Measurements from ENCODE around the gene NECTIN1. TPM values are rescaled to one million over a fixed set of nuclear protein-coding genes. Genes with fewer than 3 reads are reported as not detected.

The NECTIN1 gene
- total RNA-seq, 2 donors from 2014 or later, result 43.9 to 44.1 TPM

GRCh38 chr11:119705362-119705761, 23.6 kb downstream of the NECTIN1 start:
- intact Hi-C loops (cut with DNase I, micrococcal nuclease), result no loop called here
- DNase-seq (no peak), ATAC-seq (no peak)

GRCh38 chr11:119704849-119705248, 24.2 kb downstream of the NECTIN1 start:
- ATAC-seq (peak; percentile 64), DNase-seq (no peak)
- intact Hi-C loops (cut with DNase I, micrococcal nuclease), result no loop called here

- intact Hi-C loops (cut with DNase I, micrococcal nuclease), result no loop called here
- ATAC-seq (peak; percentile 26), DNase-seq (peak in 1 of 2 donors; percentile 35)
Measured at GRCh38 chr11:119701591-119702549, 27.1 kb downstream of the NECTIN1 start.

DNA sequence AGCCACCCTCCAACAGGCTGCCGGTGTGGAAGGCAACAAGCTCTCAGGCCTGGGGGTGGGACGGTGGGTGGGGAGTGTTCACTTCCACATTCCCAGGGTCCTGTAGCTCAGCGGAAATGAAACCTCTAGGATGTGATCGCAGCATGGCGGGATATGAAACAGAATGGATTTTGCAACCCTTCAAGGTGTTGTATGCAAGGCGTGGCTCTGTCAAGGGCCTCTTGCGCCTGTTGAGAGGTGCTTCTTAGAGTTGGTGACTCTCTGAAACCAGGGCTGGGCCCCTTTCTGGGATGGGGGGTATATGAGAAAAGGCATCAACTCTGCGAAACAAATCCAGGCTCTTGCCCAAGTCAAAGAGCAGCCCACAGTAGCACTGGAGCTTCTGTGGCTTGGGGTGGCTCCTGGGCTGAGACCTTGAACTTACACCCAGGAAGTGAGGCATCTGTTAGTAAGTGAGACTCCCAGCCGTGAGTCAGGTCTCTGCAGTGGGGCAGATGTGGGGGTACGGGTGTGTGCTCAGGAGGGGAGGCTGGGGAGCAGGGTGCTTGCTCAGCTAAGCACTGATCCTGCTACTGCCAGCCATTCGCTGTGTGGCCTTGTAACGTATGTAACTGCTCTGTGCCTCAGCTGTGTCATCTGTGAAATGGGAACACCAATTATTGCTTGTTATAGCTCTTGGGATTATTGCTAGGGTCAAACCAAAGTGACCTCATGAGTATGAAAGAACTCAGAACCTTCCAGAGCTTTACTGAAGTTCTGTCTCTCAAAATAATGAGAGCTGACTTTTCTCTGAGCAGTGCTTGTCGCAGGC, 28.3 kb downstream of the NECTIN1 start:
- intact Hi-C loops (cut with DNase I, micrococcal nuclease), result no loop called here
- DNase-seq (no peak), ATAC-seq (no peak)

DNA sequence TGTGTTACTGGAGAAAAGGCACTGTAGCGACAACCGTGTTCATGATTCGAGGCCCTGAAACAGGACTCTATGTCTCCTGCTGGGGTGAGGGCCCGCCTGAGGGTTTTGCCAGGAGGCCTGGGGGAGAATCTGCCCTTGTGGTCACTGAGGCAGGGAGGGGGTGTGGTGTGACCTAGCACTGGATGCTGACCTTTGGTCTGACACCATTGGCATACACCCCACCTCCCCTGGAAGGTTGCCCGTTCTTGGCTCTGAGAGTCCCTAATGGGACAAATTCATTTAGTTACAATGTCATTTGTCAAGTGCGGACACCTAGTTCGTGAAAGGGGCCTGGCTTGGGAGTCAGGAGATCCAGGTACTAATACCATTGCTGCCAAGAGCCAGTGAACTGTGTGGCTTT, 29.0 kb downstream of the NECTIN1 start:
- DNase-seq (no peak), ATAC-seq (no peak)
- intact Hi-C loops (cut with DNase I, micrococcal nuclease), result no loop called here

GRCh38 chr11:119699227-119699626, 29.8 kb downstream of the NECTIN1 start:
- DNase-seq (peak; percentile 82 to 94), ATAC-seq (peak; percentile 88)

DNA sequence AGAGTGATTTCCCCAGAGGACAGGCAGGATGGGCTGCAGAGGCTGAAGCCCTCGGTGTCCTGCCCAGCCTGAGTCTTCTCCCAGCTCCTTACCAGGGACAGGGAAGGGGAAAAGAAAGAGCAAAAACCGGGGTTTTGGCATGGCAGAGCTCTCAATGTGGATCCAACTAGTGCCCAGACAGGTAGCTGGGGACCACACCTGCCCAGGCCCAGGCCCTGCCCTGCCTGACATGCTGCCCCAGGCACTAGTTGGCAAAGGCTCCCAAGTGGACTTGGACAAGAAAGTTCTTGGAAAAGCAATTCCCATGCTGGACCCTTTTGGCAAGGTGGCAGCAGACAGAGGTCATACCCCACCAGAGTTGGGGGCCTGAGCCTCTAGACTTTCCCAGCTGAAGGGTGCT, 31.1 kb downstream of the NECTIN1 start:
- intact Hi-C loops (cut with DNase I, micrococcal nuclease), result no loop called here
- ATAC-seq (no peak), DNase-seq (no peak)

More at GRCh38 chr11:119699227-119699626, 29.8 kb downstream of the NECTIN1 start:
- intact Hi-C loops (cut with DNase I, micrococcal nuclease), result no loop called here

- no peak for ATAC-seq
- DNase-seq, result no peak
- intact Hi-C loops (cut with DNase I, micrococcal nuclease), result no loop called here
Measured at GRCh38 chr11:119697445-119697844, 31.6 kb downstream of the NECTIN1 start.

DNA sequence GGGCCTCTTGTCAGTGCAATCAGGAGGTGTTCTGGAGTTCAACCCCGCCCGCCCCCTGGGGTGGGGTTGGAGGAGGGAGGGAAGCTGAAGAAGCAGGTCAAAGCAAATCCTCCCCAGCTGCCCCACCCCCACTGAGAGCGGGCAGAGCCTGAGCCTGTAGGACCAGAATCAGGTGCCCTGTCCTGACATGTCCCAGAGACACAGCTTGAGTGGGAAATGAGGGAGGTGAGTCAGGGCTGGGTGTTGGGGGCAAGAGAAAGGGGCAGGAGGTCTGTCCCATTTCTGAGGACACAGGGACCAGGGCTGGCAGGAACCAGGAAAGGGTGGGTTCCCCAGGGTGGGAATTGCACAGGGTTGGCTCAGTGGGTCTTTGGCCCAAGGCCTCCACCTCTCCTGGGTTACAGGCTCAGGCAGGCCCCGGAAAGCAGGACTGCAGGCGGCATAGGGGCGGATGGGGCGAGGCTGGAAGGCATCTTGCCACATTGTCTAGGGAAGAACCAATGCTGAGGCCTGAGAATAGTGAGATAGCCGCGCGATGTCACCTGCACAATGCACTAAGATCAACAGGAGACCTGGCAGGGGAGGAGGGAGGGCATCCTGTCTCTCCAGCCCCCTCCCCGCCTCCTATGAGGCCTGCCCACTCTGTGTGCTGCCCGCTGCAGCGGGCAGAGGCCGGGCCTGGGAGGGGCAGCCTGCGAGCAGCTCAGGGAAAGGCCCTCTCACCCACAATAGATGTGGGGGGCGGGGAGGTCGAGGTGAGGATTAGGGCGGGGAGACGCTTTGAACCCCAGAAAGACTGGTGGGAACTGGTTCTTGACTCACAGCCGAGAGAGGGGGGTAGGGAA, 32.4 kb downstream of the NECTIN1 start:
- peak; percentile 6 for ATAC-seq
- peak; percentile 57 to 68 for DNase-seq
- intact Hi-C loops (cut with DNase I, micrococcal nuclease), result no loop called here

DNA sequence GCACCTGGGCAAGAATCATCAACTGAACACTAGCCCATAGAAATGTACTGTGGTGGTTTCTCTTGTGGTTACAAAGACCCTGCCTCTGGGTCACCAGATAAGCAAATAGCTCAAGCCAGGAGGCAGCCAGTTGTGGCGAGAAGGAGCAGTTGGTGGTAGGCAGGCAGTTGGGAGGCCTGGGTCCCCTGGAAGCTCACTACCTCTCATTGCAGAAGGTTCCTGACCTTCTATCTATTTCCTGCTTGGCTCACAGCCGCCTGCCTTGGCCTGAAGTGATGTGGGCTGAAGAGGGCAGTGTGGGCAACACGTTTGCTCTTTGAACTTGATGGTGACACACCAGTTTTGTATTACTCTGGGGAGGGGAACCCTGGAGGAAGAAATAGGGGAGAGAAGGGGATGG, 34.7 kb downstream of the NECTIN1 start:
- DNase-seq (peak; percentile 70 to 72), ATAC-seq (peak; percentile 61)
- intact Hi-C loops (cut with DNase I, micrococcal nuclease), result no loop called here

DNA sequence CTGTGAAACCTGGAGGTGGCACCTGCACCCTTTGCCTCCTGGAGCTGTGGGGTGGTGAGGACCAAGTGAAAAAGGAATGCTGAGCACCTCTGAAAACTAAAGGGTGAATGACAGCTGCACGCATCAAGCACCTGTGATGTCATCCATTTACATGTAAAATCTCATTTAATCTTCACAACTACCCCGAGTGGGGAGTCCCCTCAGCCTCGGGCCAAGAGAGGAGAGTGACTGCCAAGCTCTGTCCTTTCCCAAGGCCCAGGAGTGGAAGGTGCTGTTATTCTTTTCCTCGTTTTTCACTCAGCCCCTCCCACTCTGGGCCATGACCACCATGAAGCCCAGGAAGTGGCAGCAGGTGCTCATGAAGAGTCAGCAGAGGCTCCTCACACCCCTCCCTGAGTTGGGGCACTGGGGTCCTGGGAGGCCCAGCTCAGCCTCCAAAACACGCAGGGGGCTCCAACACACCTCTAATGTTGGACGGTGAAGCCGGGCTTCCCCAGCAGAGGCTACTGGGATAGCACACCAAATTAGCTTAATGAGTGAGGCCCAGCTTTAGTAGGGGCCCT, 35.7 kb downstream of the NECTIN1 start:
- intact Hi-C loops (cut with DNase I, micrococcal nuclease), result no loop called here
- DNase-seq (no peak), ATAC-seq (no peak)

- intact Hi-C loops (cut with DNase I, micrococcal nuclease), result no loop called here
- DNase-seq, result no peak
- no peak for ATAC-seq
Measured at GRCh38 chr11:119692540-119692820, 36.5 kb downstream of the NECTIN1 start.

- no peak for DNase-seq
- no peak for ATAC-seq
Measured at GRCh38 chr11:119691701-119692539, 37.1 kb downstream of the NECTIN1 start.

DNA sequence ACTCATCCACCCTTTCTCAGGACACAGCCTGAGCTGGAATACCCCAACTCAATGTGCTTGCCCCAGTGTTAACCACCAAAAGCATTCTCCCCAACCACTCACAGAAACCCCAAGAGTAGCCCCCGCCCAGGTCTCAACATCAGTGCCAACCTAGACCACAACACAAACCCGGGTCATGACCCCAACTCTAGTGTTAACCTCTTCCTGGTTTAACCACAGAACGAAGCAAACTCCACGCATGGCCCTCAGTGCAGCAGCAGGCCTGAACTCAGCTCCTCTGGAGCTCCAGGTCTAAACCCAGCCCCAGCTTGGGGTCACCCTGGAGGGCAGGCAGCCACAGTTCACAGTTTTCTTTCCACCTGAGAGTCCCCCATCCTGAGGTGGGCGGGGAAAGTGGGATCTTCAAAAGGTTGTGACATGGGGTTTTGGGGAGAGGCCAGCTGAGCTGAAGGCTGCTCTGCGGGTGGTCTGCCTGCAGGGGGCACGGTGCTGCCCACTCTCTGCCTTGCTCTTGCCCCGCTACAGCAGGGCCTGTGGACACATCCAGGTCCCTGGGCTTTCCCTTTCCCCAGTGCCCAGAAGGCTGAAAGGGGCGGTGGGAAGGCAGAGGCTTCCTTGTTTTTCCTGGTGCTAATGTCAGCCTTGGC, 37.9 kb downstream of the NECTIN1 start:
- no peak for ATAC-seq
- intact Hi-C loops (cut with DNase I, micrococcal nuclease), result no loop called here
- DNase-seq, result no peak

More at GRCh38 chr11:119691701-119692539, 37.1 kb downstream of the NECTIN1 start:
- intact Hi-C loops (cut with DNase I, micrococcal nuclease), result no loop called here

DNA sequence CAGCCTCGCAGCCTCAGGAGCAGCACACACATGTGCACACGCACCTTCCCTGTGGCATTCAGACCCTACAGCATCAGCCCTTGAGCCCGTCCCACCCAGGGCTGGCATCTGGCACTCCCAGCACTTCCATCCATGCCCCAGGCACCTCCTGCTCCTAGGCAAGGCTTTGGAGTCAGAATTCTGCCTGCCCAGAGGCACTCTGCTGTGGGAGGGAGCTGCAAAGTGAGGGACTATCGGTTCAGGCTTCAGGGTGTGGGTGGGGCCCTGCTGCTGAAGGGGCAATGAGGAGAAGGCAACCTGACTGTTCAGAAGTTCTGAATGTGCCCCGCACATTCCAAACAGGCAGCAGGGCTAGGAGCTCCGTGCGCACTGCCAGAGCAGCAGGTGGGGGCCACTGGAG, 39.7 kb downstream of the NECTIN1 start:
- intact Hi-C loops (cut with DNase I, micrococcal nuclease), result no loop called here
- no peak for ATAC-seq

DNA sequence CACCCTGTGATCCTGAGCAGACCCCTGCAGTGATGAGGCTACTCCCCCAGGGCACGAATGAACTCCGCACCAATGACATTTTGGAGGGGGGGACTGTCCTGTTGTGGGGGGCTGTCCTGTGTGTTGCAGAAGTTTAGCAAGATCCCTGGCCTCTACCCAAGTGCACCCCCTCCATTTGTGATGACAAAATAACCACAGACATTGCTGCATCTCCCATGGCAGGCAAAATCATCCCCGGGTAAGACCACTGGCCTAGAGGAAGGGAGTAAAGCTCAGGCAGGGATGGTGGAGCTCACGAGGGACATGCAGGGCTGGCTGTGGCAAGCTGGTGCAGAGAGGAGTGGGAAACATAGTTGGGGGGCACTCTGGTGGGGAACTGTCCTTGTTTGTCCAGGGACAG, 40.6 kb downstream of the NECTIN1 start:
- DNase-seq (no peak), ATAC-seq (no peak)
- intact Hi-C loops (cut with DNase I, micrococcal nuclease), result no loop called here

More for the DNA sequence above, 39.7 kb downstream of the NECTIN1 start:
- no peak for DNase-seq

DNA sequence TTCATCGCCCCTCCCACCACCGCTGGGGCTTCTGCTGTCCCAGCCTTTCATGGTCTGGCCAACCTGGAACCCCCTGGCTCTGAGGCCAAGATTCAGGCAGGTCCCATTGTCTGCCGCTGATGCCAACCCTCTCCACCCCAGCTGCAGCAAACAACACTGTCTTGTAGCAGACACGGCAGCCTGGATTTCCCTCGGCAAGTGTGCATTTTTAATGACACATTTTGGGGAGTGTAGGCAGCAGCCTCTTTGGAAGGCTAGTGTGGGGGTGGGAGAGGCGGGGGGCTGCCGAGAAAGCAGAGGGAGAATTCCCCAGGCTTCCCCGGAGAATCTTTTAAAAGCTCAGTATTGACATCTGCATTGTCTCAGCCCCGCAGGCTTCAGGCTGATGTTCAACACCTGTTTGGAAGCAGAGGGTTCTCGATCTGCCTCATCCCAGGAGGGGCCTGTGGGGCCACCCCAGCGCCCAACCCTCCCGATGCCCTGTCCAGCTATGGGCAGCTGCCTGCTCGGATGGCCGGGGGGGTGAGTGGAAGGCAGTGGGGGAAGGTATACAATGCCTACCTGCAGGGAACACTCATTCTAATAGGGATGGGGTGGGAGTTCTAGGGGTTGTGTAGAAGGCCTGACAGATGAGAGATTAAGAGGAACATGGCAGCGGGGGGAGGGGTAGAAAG, 41.5 kb downstream of the NECTIN1 start:
- intact Hi-C loops (cut with DNase I, micrococcal nuclease), result no loop called here
- ATAC-seq, result no peak
- no peak for DNase-seq

Measured in left colon (tissue), 2 donors.